PC-9 (cell line): ENCODE results near the gene ALDOC. TPM values are rescaled to one million over a fixed set of nuclear protein-coding genes. Genes with fewer than 3 reads are reported as not detected.
"Not testable (repeated sequence)": the region's sequence is repeated elsewhere in the genome, so short reads cannot be mapped to it uniquely, and the experiment has no call there.

ENCODE experiments used
- BruUV-seq: library from RNA; stranded (reverse); fragments of 400-500 nt; replicated peaks from 2 replicates; lab custom pipeline; 2021; lab: Mats Ljungman, UMichigan
- CTCF ChIA-PET: fragments of 300-600 bp; sonication (Branson Sonifier 250); formaldehyde crosslinking; loops from one replicate; lab custom pipeline; 2022; ENCODE audit warnings: antibody characterized with exemption; lab: Charles Lee
- POLR2A ChIA-PET: fragments of 300-600 bp; sonication (Branson Sonifier 250); formaldehyde crosslinking; loops from one replicate; lab custom pipeline; 2022; ENCODE audit warnings: antibody characterized with exemption; ENCODE audit not compliant: unreplicated experiment; lab: Charles Lee
- DNase-seq, 2 experiments: peaks; one replicate each; pipeline versions ENCODE4 v3.0.0 to v3.0.0-alpha.2; 2015 to 2022; ENCODE audit warnings: mixed read lengths in 1 of 2
- H2AFZ ChIP-seq: fragments of 200-600 bp; sonication (generic); 2 replicates; pipeline ENCODE4 v1.8.1; 2017; ENCODE audit warnings: antibody characterized with exemption
- H3F3A ChIP-seq: fragments of 200-600 bp; sonication (generic); 2 replicates; pipeline ENCODE4 v1.8.1; 2017; ENCODE audit warnings: antibody characterized with exemption, mild to moderate bottlenecking, low read depth; ENCODE audit not compliant: insufficient read depth
- H3K27ac ChIP-seq: fragments of 200-600 bp; sonication (generic); 2 replicates; pipeline ENCODE4 v1.6.1; 2016; ENCODE audit warnings: mixed run types
- H3K27me3 ChIP-seq: fragments of 200-600 bp; sonication (generic); 2 replicates; pipeline ENCODE4 v1.6.1; 2016; ENCODE audit warnings: low read depth, mixed run types; ENCODE audit not compliant: insufficient read depth
- H3K36me3 ChIP-seq: fragments of 200-600 bp; sonication (generic); 2 replicates; pipeline ENCODE4 v1.6.1; 2016; ENCODE audit warnings: low read depth, mixed run types
- H3K4me1 ChIP-seq: fragments of 200-600 bp; sonication (generic); replicated peaks from 2 replicates; pipeline ENCODE4 v1.6.1; 2016; ENCODE audit warnings: mixed run types; ENCODE audit not compliant: insufficient read depth
- H3K4me2 ChIP-seq: fragments of 200-600 bp; sonication (generic); 2 replicates; pipeline ENCODE4 v1.6.1; 2017; ENCODE audit warnings: mixed run types
- H3K4me3 ChIP-seq: fragments of 200-600 bp; sonication (generic); 2 replicates; pipeline ENCODE4 v1.6.1; 2016; ENCODE audit warnings: mixed run types
- H3K79me2 ChIP-seq: fragments of 200-600 bp; sonication (generic); 2 replicates; pipeline ENCODE4 v1.6.1; 2017; ENCODE audit warnings: low read depth, mixed run types
- H3K9me2 ChIP-seq: fragments of 200-600 bp; sonication (generic); 2 replicates; pipeline ENCODE4 v1.8.1; 2017; ENCODE audit warnings: mild to moderate bottlenecking; ENCODE audit not compliant: insufficient read depth
- H3K9me3 ChIP-seq: fragments of 200-600 bp; sonication (generic); 2 replicates; pipeline ENCODE4 v1.8.1; 2016; ENCODE audit warnings: low read depth; ENCODE audit not compliant: insufficient read depth
- H4K20me1 ChIP-seq: fragments of 200-600 bp; sonication (generic); 2 replicates; pipeline ENCODE4 v1.8.1; 2017; ENCODE audit not compliant: insufficient read depth
- CTCF ChIP-seq: fragments of 200-600 bp; sonication (generic); conservative IDR thresholded peaks from 2 replicates; pipeline ENCODE4 v1.6.1; 2017; ENCODE audit warnings: mixed run types, antibody characterized with exemption, mild to moderate bottlenecking, moderate library complexity
- EZH2 ChIP-seq: fragments of 200-600 bp; sonication (generic); IDR thresholded peaks from 2 replicates; pipeline ENCODE4 v1.8.0; 2017; ENCODE audit warnings: antibody characterized with exemption, low read depth
- intact Hi-C: fragments of 100-400 bp; cut with micrococcal nuclease; formaldehyde crosslinking; loops from one replicate; pipeline ENCODE4 v1.10.0; 2022; ENCODE audit not compliant: unreplicated experiment
- total RNA-seq: library from RNA; stranded (reverse); gene quantifications from 2 replicates; pipeline ENCODE4 v1.2.3, GENCODE V29; 2021

Gene ALDOC
- total RNA-seq, 1 experiment from 2014 or later: 21.6 TPM

GRCh38 chr17:28578246-28579195, 1.8 kb upstream of the ALDOC start:
- POLR2A ChIA-PET: interaction anchor here (0.9 kb wide), 1 partner anchor 165 kb away, joined by 4 read pairs; no protein-coding TSS in a partner anchor

GRCh38 chr17:28577466-28577824, 750 bp upstream of the ALDOC start:
- H3K9me3 ChIP-seq: no peaks in the 10 kb centered on the region
- DNase-seq: no peak
- no peaks in the 10 kb centered on the region; the same call in 1 of the 2 replicates for H4K20me1 ChIP-seq
- H3K27ac ChIP-seq: no peak overlapping the region
- H3K4me3 ChIP-seq: no peak overlapping the region
- BruUV-seq: no TSS peak
- ChIA-PET POLR2A (interaction anchor here (0.7 to 1.0 kb wide), 2 partner anchors 22 to 241 kb away, joined by 3 to 5 read pairs; no protein-coding TSS in a partner anchor), CTCF (interaction anchor here (0.5 kb wide), 1 partner anchor 715 kb away, joined by 6 read pairs; no protein-coding TSS in a partner anchor)
- H2AFZ ChIP-seq: no peak overlapping the region
- H3K79me2 ChIP-seq: no peaks in the 10 kb centered on the region
- no peaks in the 10 kb centered on the region for H3K27me3 ChIP-seq
- TF ChIP-seq EZH2: no peak
- TF ChIP-seq CTCF: no peak
- intact Hi-C loops: no loop called here
- 0 out of 2 replicates have a peak, but pooled peaks cover 7% of the 10 kb centered on the region for H3K36me3 ChIP-seq
- peak overlapping the region; percentile 52; the same call in 1 of the 2 replicates for H3K4me2 ChIP-seq
- H3F3A ChIP-seq: peaks cover 15% of the 10 kb centered on the region; the same call in 1 of the 2 replicates
- no peaks in the 10 kb centered on the region for H3K9me2 ChIP-seq
- H3K4me1 ChIP-seq: peaks cover 4% of the 10 kb centered on the region; the same call in 1 of the 2 replicates

More at GRCh38 chr17:28578246-28579195, 1.8 kb upstream of the ALDOC start:
- H3K4me3 ChIP-seq: no peak overlapping the region
- H3K79me2 ChIP-seq: no peaks in the 10 kb centered on the region
- no TSS peak for BruUV-seq
- H3K9me3 ChIP-seq: no peaks in the 10 kb centered on the region
- peaks cover 3% of the 10 kb centered on the region; the same call in 1 of the 2 replicates for H3K4me1 ChIP-seq
- H3K4me2 ChIP-seq: no peak overlapping the region
- intact Hi-C loops: no loop called here
- peaks cover 15% of the 10 kb centered on the region; the same call in 1 of the 2 replicates for H3F3A ChIP-seq
- H3K36me3 ChIP-seq: 0 out of 2 replicates have a peak, but pooled peaks cover 10% of the 10 kb centered on the region
- TF ChIP-seq CTCF: no peak
- TF ChIP-seq EZH2: no peak
- H2AFZ ChIP-seq: no peak overlapping the region
- no peak for DNase-seq
- no peaks in the 10 kb centered on the region; the same call in 1 of the 2 replicates for H4K20me1 ChIP-seq
- H3K27me3 ChIP-seq: no peaks in the 10 kb centered on the region
- H3K27ac ChIP-seq: no peak overlapping the region
- H3K9me2 ChIP-seq: no peaks in the 10 kb centered on the region
- CTCF ChIA-PET: interaction anchor here (0.5 kb wide), 1 partner anchor 66 kb away, joined by 5 read pairs; the partner anchor contains the start of gene BLTP2

- intact Hi-C loops: not testable (repeated sequence)
Observed at GRCh38 chr17:28576016-28576415, 679 bp downstream of the ALDOC start.

More at GRCh38 chr17:28576016-28576415, 679 bp downstream of the ALDOC start:
- H3K9me2 ChIP-seq, H3K27ac ChIP-seq, POLR2A ChIA-PET, H3K4me3 ChIP-seq, H3K9me3 ChIP-seq, H4K20me1 ChIP-seq, DNase-seq, H3K36me3 ChIP-seq, CTCF ChIA-PET, BruUV-seq, H2AFZ ChIP-seq, H3K79me2 ChIP-seq, H3K4me2 ChIP-seq, H3K27me3 ChIP-seq: not testable (repeated sequence)
- Histone ChIP-seq H3F3A (peaks cover 15% of the 10 kb centered on the region; the same call in 1 of the 2 replicates), H3K4me1 (peaks cover 10% of the 10 kb centered on the region)
